ENCODE measurements around the gene ATG7. TPM values are rescaled to one million over a fixed set of nuclear protein-coding genes. Genes with fewer than 3 reads are reported as not detected.
A peak's percentile ranks its signal among the peaks of the same experiment; 100 is the strongest.
"Not testable (repeated sequence)": the region's sequence is repeated elsewhere in the genome, so short reads cannot be mapped to it uniquely, and the experiment has no call there.

The ATG7 gene
- total and polyA plus RNA-seq, 2 donors from 2014 or later, result 15.3 to 54.9 TPM

DNA sequence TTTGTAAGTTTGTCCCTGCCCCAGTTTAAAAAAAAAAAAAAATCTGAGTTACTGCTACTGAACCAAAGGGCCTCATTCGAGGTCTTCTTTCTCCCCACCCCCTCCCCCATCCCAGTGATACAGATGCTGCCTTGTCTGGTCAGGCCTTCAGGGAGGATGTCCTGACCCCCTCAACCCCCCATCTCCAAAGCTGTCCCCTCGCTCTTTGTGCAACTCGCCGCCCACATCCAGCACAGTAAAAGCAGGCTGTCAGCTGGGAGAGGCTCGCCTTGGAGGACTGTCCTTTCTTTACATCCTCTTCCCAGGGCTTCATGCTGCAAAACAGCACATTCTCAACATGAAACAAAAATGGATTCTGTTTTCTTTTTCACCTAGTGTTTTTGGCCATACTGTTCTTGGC lies 238.2 kb downstream of the ATG7 start:
- no peak for TF ChIP-seq CTCF (IDR thresholded peaks at IDR 0.05; ENCODE audit: borderline replicate concordance, extremely low read depth, insufficient read depth)
- H3K36me3 ChIP-seq (ENCODE audit: control insufficient read depth in 2 of 3, insufficient read depth in 3 of 3, low read length in 3 of 3), result no peaks in the 10 kb centered on the region
- peak overlapping the region; percentile 29 to 45 for H3K27ac ChIP-seq (ENCODE audit: low read depth in 2 of 2, low read length in 2 of 2)
- DNase-seq (peak in 4 of 5 donors; percentile 71 to 80 (median 75)), FAIRE-seq (no peak)
- H3K27me3 ChIP-seq (ENCODE audit: control insufficient read depth, insufficient read depth, low read length), result no peaks in the 10 kb centered on the region
- no peak overlapping the region for H3K4me3 ChIP-seq (ENCODE audit: low read length in 3 of 3)
- no peaks in the 10 kb centered on the region for H3K9me3 ChIP-seq (ENCODE audit: control insufficient read depth in 2 of 3, insufficient read depth in 1 of 3, low read length in 3 of 3)
- intact Hi-C loops (cut with DNase I), result no loop called here
- H3K9ac ChIP-seq (ENCODE audit: low read length in 3 of 3), result no peak overlapping the region
- peaks cover 3 to 12% (median 5%) of the 10 kb centered on the region in 3 donors for H3K4me1 ChIP-seq (ENCODE audit: control insufficient read depth in 2 of 3, insufficient read depth in 2 of 3, low read depth in 1 of 3, low read length in 3 of 3)

DNA sequence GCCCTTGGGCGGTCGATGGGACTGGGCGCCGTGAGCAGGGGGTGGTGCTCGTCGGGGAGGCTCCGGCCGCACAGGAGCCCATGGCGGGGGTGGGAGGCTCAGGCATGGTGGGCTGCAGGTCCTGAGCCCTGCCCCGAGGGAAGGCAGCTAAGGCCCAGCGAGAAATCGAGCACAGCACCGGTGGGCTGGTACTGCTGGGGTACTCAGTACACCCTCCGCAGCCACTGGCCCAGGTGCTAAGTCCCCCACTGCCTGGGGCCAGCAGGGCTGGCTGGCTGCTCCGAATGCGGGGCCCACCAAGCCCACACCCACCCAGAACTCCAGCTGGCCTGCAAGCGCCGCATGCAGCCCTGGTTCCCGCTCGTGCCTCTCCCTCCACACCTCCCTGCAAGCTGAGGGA lies 239.4 kb downstream of the ATG7 start:
- H3K4me1 ChIP-seq (ENCODE audit: control insufficient read depth in 2 of 3, insufficient read depth in 2 of 3, low read depth in 1 of 3, low read length in 3 of 3), result peaks cover 3 to 12% (median 5%) of the 10 kb centered on the region in 3 donors
- H3K9ac ChIP-seq (ENCODE audit: low read length in 3 of 3); H3K4me3 ChIP-seq (ENCODE audit: low read length in 3 of 3); intact Hi-C loops (cut with DNase I); H3K9me3 ChIP-seq (ENCODE audit: control insufficient read depth in 2 of 3, insufficient read depth in 1 of 3, low read length in 3 of 3); DNase-seq; FAIRE-seq; H3K27me3 ChIP-seq (ENCODE audit: control insufficient read depth, insufficient read depth, low read length); H3K36me3 ChIP-seq (ENCODE audit: control insufficient read depth in 2 of 3, insufficient read depth in 3 of 3, low read length in 3 of 3); H3K27ac ChIP-seq (ENCODE audit: low read depth in 2 of 2, low read length in 2 of 2): not testable (repeated sequence)

GRCh38 chr3:11513125-11513816 lies 241.1 kb downstream of the ATG7 start:
- H3K9me3 ChIP-seq (ENCODE audit: control insufficient read depth in 2 of 3, insufficient read depth in 1 of 3, low read length in 3 of 3); H3K9ac ChIP-seq (ENCODE audit: low read length in 3 of 3); H3K4me3 ChIP-seq (ENCODE audit: low read length in 3 of 3); DNase-seq; H3K27me3 ChIP-seq (ENCODE audit: control insufficient read depth, insufficient read depth, low read length); FAIRE-seq; H3K4me1 ChIP-seq (ENCODE audit: control insufficient read depth in 2 of 3, insufficient read depth in 2 of 3, low read depth in 1 of 3, low read length in 3 of 3); intact Hi-C loops (cut with DNase I); H3K36me3 ChIP-seq (ENCODE audit: control insufficient read depth in 2 of 3, insufficient read depth in 3 of 3, low read length in 3 of 3): not testable (repeated sequence)
- H3K27ac ChIP-seq (ENCODE audit: low read depth in 2 of 2, low read length in 2 of 2), result peak overlapping the region in 1 of 2 donors; percentile 41

GRCh38 chr3:11513817-11514135 lies 241.6 kb downstream of the ATG7 start:
- DNase-seq, result no peak
- Histone ChIP-seq H3K4me1 (ENCODE audit: control insufficient read depth in 2 of 3, insufficient read depth in 2 of 3, low read depth in 1 of 3, low read length in 3 of 3) (peaks cover 0 to 4% (median 0%) of the 10 kb centered on the region in 3 donors), H3K27me3 (ENCODE audit: control insufficient read depth, insufficient read depth, low read length) (no peaks in the 10 kb centered on the region), H3K4me3 (ENCODE audit: low read length in 3 of 3) (no peak overlapping the region), H3K27ac (ENCODE audit: low read depth in 2 of 2, low read length in 2 of 2) (peak overlapping the region; percentile 29 to 41), H3K9me3 (ENCODE audit: control insufficient read depth in 2 of 3, insufficient read depth in 1 of 3, low read length in 3 of 3) (no peaks in the 10 kb centered on the region), H3K36me3 (ENCODE audit: control insufficient read depth in 2 of 3, insufficient read depth in 3 of 3, low read length in 3 of 3) (no peaks in the 10 kb centered on the region), H3K9ac (ENCODE audit: low read length in 3 of 3) (no peak overlapping the region)
- intact Hi-C loops (cut with DNase I), result no loop called here
- no peak for FAIRE-seq
- TF ChIP-seq CTCF (IDR thresholded peaks at IDR 0.05; ENCODE audit: borderline replicate concordance, extremely low read depth, insufficient read depth), result no peak

Measured in kidney (tissue), 14 donors.